NCI-H69 (cell line): ENCODE measurements around the gene MAPK13.
"Not testable (repeated sequence)": the region's sequence is repeated elsewhere in the genome, so short reads cannot be mapped to it uniquely, and the experiment has no call there.

Source experiments
- DNase-seq: peaks from one replicate; lab custom pipeline; 2025; lab: John Stamatoyannopoulos, UW

MAPK13 gene

GRCh38 chr6:36127462-36128016 is 2.8 kb upstream of the MAPK13 start:
- no peak for DNase-seq

- no peak for DNase-seq
Observed at GRCh38 chr6:36128073-36128472, 2.2 kb upstream of the MAPK13 start.

GRCh38 chr6:36128793-36129192 is 1.5 kb upstream of the MAPK13 start:
- peak; percentile 40 for DNase-seq

GRCh38 chr6:36129334-36129733 is 979 bp upstream of the MAPK13 start:
- DNase-seq: not testable (repeated sequence)

GRCh38 chr6:36130667-36131510 is 576 bp downstream of the MAPK13 start:
- peak; percentile 91 for DNase-seq

- DNase-seq: peak; percentile 91
Observed at GRCh38 chr6:36131511-36132245, 1.4 kb downstream of the MAPK13 start.

GRCh38 chr6:36132246-36132895 is 2.1 kb downstream of the MAPK13 start:
- no peak for DNase-seq

- no peak for DNase-seq
Observed at GRCh38 chr6:36133148-36133547, 2.8 kb downstream of the MAPK13 start.

- DNase-seq: no peak
Observed at GRCh38 chr6:36133912-36134311, 3.6 kb downstream of the MAPK13 start.

GRCh38 chr6:36135053-36135731 is 4.9 kb downstream of the MAPK13 start:
- DNase-seq: peak; percentile 35

- DNase-seq: no peak
Observed at GRCh38 chr6:36136034-36136433, 5.7 kb downstream of the MAPK13 start.

GRCh38 chr6:36136551-36136950 is 6.2 kb downstream of the MAPK13 start:
- DNase-seq: no peak

GRCh38 chr6:36138667-36139066 is 8.4 kb downstream of the MAPK13 start:
- DNase-seq: no peak

GRCh38 chr6:36139431-36139830 is 9.1 kb downstream of the MAPK13 start:
- peak; percentile 52 for DNase-seq

- peak; percentile 42 for DNase-seq
Observed at GRCh38 chr6:36139991-36140710, 9.8 kb downstream of the MAPK13 start.

- DNase-seq: no peak
Observed at GRCh38 chr6:36141091-36141490, 10.8 kb downstream of the MAPK13 start.

- DNase-seq: no peak
Observed at GRCh38 chr6:36141961-36142360, 11.6 kb downstream of the MAPK13 start.

GRCh38 chr6:36142971-36143838 is 12.9 kb downstream of the MAPK13 start:
- no peak for DNase-seq

- DNase-seq: no peak
Observed at GRCh38 chr6:36145495-36145894, 15.2 kb downstream of the MAPK13 start.

- no peak for DNase-seq
Observed at GRCh38 chr6:36147294-36147693, 17.0 kb downstream of the MAPK13 start.
